Measurements from ENCODE around the gene TNKS1BP1. TPM values are rescaled to one million over a fixed set of nuclear protein-coding genes. Genes with fewer than 3 reads are reported as not detected.
"Not testable (repeated sequence)": the region's sequence is repeated elsewhere in the genome, so short reads cannot be mapped to it uniquely, and the experiment has no call there.

Gene TNKS1BP1
- total RNA-seq, 1 donor from 2014 or later, result 19.3 TPM

DNA sequence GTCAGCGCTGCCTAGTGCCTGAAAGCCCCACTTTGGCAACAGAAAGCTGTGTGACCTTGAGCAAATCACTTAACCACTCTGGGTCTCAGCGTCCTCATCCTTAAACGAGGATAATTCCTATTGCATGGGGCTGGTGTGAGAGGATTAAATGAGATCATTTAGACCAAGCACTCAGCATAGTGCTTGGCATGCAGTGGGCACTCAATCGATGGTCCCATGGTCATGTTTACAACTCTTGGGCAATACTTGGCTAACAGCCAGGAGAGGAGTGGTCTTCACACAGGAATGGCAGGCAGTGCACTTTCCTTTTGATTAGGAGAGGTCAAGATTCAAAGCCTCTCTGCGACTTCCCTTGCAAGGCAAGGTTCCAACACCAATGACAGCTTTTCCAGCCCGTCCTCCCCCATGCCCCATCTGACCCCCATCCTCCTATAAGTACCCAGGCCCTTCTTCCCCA is 14.1 kb downstream of the TNKS1BP1 start:
- no peak for DNase-seq

DNA sequence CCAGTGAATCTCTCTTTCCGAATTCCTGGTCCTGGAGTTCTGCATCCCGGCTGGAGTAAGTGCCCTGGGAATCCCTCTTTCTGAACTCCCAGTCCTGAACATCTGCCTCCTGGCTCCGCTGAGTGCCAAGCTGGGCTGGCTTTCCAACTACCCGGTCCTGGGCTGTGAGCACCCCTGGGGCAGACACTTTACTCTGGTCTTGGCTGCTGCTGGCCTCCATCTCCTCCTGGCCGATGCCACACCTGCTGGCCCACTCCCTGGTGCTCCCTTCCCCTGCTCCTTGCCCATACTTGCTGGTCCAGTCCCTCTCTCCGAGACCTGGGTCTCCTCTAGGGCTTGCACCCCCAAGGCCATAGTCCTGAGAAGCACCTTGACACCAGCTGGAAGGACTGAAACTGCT is 14.7 kb downstream of the TNKS1BP1 start:
- DNase-seq, result no peak

DNA sequence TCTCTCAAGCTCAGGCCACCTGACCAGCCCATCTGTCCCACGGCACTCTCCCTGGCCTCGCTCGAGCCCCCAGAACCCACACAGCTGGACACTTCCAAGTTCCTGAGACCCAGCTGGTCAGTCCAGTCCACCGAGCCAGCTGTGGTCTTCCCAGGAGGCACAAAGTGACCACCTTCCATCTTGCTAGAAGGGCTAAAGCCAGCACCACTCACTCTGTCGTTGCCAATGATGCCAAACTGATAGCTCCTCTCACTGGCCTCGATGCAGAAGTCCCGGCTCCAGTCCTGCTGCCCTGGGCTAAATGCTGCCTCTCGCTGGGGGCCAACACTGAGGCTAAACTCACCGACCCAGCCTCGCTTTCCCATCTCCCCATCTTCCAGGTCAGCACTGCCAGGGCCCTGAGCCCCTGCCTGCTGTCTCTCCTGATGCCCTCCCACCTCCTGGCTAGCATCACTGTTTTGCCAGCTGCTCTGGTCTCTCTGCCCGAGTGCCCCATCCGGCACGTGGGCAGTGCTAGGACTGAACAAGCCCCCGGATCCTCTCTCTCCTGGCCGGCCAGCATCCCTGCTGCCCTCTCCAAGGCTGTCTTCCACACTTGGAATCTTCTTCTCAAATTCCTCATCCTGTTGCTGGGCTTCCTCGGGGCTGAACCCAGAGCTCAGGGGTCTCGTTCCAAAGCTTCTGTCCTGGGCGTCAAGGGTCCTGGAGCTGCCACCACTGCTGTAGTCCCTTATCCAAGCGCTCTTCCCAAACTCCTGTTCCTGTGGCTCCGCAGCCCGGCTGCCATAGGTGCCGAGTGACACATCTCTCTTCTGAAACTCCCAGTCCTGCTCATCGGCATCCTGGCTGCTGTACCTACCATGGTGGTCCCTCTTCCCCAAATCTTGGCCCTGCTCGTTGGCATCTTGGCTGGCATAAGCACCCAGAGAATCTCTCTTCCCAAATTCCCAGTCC is 15.4 kb downstream of the TNKS1BP1 start:
- no peak for DNase-seq

DNA sequence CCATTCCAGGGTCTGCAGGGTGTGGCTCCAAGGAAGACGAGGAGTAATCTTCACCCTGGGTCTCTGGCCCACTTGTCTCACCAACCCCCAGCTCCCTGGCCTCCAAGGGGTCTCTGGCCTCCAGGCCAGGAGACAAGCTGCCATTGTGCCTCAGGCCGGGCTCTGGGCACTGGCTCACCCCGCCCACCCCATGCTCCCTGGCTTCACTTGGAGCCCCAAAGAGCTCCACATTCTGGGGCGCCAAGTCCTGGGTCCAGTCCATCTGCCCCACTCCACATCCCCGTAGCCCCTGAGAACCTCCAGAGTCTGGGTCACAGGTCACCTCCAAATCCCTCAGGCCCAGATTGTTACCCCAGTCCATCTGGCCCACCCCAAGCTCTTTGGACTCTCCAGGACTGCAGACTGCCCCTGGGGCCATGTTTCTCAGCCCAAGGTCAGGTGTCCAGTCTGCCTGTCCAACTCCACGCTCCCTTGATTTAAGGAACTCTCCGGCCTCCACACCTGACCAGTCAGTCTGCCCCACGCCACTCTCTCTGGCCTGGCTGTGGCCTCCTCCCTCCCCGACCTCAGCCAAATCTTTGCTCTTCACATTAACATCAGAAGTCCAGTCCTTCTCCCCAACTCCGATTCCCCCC is 16.2 kb downstream of the TNKS1BP1 start:
- DNase-seq, result no peak

DNA sequence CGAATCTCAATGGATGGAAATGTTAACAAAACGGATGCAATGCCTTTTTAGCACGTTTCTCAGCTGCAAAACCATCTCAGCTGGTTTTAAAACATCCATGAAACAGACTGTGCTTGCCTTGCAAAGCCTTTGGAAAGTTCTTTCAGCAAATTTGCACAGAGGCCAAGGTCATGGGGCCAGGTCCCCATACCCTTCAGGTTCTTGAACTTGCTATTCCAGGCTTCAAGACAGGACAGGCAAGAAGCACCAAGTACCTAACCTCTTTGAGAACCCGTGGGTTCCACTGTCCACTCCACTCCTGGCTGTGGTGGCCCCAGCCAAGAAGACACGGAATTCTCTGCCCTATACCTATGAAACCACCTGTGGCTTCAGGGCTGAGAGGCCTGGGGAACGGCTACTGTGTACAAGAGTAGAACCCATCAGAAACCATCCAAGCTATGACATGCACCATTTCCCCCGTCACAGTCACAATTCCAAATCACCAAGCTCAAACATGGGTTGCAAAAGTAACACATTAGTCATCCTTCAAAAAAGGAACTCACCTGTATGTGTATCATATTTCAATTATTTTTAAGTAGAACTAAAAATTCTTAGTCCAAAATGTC is 17.0 kb downstream of the TNKS1BP1 start:
- no peak for DNase-seq

DNA sequence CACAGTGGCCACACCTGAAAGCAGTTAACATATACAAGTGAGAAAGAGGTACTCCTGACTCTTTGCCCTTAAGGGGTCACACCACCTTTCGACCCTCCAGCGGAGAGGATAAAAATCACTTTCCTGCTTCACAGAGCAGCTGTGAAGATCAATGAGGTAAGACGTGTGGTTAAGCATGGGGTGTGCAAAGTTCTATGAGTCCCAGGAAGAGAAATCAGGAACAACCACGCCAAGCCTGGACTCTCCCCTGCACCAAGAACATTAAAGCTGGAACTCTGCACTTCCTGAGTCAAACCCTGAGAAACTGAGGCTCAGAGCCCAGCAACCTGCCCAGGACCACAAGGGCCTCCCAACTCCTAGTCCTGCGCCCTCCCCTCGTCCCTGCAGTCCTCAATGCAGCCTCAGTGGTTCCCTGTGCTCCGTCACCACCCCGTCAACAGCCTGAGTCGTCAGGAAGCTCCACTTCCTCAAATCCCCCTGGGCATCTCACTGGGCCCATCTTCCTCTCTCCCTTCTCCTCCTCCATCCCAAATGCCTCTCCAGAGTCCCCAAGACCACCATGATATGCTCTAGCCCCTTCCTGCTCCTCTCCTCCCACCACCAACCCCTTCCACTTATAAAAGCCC is 17.7 kb downstream of the TNKS1BP1 start:
- no peak for DNase-seq

DNA sequence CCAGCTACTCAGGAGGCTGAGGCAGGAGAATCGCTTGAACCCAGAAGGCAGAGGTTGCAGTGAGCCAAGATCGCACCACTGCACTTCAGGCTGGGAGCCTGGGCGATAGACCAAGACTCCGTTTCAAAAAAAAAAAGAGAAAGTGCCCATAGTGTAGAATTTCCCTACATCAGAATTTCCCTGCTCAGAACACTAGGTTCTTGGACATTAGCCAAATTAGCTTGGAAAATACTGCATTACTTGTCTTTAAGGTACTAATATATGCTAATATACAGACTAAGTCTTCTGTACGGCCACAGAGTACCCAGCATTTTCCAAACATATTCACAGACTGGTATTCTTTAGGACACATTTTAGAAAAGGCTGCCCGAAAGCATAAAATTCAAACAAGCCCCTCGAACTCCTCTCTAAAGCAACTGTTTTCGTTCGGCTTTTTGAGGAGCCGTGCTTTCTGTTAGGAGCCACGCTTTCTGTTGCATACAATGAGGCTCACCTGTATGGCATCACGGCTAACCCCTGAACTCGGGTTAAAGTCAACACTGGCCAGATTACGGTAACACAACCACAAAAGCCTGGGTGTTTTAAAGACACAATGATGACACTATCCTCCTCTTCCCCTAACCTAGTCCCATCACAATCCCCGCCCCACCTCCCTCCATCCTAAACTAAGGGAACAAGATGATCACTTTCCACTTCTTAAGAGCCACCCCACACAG is 18.4 kb downstream of the TNKS1BP1 start:
- DNase-seq, result no peak

DNA sequence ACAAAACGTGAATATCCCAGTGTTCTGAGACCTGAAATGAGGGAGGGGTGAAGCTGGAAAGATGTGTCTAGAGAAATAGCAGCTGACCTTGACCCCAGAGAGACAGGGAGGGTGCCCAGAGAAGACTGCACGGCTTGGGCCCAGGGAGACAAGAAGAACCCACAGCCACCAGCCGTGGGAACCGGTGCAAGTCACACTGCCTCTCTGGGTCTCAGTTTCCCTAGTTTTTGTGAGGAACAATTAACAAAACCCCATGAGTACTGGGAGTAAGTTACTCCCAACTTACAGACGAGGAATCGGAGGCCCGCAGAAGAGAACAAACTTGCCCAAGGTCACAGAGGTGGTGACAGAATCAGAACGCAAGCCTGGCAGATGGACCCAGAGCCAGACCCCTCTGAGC is 19.2 kb downstream of the TNKS1BP1 start:
- DNase-seq, result no peak

DNA sequence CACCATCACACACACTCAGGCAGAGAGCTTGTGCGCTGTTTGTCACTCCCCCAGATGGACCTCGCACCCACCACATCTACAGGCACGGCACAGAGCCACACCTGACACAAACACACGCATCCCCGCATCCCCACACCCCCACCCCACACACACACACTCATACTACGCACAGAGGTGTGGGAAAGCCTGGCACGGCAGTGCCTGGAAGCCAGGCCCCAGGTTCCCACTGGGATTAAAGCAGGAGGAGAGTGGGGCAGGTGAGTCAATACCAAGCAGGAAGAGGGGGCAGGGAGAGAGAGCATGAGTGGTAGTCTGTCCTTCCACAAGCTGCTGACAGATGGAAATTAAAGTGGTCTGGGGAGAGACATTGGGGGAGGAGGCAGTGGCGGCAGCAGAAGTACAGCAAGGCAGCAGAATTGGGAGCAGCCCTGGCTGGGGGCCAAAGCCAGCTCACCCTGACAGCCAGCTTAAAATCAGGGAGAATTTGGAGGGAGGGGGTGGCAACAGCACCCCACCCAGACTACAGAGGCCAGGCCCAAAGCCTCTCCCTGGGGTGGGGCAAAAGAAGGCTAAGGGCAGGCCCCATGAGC is 20.7 kb downstream of the TNKS1BP1 start:
- peak; percentile 11 for DNase-seq

DNA sequence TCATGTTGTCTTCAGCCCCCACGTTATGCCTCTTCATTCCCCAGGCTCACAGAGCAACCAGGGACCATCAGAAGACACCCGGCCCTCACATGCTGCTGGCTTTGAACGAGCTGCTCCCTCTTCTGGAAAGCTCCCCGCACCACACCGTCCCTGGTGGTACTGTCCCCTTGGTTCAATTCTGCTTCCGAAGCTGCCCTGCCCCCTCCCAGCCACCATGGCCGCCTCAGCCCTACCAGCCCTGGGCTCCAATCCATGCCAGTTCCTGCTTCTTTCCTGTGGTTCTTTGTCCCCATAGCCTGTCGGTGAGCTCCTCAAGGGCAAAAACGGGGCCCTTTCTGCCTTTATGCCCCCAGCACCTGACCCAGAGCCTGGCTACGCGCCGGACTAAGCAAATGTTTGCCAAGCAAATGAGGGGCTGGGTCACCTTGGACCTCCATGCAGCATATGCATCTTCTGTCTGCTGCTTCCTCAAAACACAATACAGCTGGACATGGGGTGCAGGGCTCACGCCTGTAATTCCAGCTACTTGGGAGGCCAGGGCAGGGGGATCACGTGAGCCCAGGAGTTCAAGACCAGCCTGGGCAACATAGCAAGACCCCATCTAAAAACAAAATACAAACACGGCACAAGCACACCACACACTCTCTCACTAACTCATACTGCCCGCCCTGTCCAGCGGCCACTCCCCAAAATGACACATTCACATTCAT is 21.3 kb downstream of the TNKS1BP1 start:
- DNase-seq, result no peak

DNA sequence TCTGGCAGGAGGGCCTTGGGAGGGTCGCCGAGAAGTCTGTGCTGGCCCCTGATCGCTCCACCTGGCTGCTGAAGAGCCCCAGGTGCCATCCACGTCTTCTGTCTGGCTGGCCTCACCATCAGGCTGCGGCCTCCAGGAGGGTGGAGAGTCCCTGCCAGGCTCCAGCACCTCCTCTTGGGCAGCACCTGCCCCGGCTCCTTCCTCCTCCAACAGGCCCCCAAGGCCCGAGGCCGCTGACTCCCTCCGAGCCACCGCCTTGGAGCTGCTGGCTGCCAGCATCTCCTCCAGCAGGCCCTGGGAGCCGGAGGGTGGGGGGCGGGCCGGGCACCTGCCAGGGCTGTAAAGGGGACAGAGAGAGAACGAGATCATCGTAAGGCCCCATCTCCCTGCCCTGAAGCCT is 22.3 kb downstream of the TNKS1BP1 start:
- no peak for DNase-seq

DNA sequence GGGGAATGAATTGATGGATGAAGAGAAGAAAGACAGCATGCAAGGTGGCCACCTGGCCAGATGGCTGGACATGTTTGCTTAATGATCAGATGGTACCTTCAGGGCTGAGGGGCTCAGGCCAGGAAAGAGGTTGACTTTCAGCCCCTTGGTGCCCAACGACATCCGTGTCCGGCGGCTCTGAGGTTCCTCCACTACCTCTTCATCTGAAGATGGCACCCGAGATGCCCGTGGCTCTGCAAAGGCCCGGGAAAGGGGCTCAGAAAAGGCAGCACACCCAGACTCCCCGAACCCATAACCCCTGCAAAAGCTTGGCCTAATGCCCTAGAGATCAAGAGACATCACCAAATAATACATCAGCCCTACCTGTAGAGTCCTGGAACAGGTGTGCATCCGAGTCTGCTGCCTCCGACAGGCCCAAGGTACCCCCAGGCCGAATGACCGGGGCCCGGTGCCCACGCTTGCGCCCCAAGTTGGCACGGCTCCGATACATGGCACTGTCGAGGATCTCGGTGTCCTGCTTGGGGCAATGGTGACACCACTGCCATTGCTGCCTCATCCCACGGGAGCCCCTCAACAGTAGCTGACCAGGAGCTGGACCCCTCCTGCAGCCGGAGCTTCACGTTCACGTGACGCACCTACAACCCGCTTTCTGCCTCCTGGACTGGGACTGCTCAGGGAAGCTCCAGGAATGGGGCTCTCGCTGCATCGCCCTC is 22.9 kb downstream of the TNKS1BP1 start:
- DNase-seq, result no peak

DNA sequence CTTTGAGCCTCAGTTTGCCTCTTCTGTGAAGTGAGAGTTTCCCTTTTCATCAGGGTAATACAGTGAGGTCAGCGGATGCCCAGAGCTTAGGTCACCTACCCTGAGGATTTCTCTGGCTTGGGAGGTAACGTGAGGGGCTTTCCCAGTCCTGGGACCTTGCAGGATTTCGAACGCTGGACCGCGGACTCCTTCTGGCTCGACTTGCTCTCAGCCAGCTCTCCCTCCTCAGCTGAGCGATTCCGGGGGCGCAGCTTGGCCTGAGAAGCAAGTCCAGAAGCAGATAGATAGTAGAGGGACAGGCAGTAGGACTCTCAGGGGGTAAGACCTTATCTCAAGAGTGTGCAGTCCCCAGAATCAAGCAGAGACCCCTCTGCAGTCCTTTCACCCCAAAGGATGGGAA is 24.0 kb downstream of the TNKS1BP1 start:
- no peak for DNase-seq

DNA sequence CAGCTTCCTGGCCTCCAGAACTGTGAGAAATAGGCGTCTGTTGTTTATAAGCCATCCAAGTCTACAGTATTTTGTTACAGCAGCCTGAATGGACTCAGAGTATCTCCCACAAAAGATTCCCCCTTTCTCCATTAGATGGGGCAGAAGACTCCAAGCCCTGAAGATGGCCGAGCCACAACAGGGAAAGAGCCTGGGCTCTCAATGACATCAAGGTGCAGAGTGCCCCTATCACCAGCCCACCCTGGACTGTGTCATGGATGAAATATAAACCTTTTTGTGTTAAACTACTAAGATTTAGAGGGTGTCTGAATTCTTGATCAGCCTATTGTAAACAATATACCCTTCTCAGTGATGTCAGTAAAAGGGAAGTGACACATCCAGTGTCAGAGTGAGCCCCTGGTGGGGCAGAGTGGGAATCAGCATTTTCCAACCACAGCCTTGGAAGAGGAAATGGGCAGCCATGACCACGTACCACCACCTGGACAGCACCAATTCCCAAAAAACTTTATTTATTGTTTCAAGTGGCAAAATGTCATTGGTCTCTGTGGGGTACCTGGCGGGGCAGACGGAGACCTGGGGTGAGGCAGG is 25.5 kb downstream of the TNKS1BP1 start:
- no peak for DNase-seq

DNA sequence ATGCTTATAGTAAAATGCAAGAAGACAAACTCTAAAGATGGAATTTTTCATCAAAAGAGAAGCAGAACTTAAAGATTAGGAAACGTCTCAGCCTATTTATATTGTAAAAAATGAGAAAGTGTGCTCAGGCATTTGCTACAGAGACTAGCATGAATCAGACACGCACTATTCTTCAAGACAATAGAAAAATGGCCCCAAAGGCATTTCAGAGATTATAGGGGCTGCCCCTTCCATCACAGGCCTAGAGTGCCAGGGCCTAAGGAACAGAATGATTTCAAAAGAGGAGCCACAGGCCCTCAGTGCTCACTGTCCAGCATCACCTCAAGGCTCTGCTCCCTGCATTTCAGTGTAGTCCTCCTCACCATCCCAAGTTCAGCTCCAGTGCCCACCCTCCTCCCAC is 27.5 kb downstream of the TNKS1BP1 start:
- no peak for DNase-seq

DNA sequence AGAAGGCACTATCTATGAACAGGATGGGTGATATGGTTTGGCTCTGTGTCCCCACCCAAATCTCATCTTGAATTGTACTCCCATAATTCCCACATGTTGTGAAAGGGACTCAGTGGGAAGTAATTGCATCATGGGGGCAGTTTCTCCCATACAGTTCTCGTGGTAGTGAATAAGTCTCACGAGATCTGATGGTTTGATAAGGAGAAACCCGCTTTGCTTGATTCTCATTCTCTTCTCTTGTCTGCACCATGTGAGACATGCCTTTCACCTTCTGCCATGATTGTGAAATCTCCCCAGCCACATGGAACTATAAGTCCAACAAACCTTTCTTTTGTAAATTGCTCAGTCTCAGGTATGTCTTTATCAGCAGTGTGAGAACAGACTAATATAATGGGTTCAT is 28.5 kb downstream of the TNKS1BP1 start:
- not testable (repeated sequence) for DNase-seq

DNA sequence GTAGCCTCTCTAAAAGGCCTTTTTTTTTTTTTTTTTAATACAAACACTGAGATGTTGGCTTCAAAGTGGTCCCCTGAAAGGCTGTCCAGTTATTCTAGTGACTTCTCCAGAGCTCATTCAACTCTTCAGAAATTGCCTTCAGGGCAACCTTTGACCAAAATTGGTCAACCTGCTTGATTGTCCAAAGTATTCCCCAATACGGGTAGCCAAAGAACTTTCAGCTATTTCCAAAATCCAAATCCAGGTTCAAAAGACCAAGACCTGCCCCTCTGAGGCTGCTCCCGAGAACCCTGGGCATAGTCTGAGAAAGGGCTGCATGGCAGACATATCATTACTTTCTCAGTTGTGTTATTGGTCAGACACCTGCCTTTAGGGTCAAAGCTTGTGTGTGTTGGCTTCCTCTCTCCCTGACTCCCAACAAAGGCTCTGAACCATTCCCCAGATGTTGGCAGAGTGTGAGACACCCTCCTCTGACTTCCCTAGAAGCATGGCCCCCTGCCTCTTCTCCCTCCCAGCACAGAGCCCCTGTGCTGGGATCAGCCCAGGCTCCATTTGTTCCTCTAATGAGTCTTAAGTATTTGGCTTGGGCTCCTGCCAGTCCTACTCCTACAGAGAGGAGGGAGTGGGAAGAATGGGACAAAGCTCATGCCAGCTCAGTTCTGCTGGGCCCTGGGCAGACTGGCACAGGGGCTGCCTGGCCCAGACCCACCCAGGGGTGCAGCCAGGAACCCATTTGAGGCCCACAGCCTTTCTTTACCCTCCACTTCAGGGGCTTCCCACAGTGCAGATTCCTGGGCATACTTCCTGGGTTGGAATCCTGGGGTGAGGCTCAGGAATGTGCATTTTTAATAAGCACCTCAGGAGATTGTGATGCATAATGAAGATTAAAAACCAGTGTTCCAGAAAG is 30.3 kb downstream of the TNKS1BP1 start:
- DNase-seq, result no peak

DNA sequence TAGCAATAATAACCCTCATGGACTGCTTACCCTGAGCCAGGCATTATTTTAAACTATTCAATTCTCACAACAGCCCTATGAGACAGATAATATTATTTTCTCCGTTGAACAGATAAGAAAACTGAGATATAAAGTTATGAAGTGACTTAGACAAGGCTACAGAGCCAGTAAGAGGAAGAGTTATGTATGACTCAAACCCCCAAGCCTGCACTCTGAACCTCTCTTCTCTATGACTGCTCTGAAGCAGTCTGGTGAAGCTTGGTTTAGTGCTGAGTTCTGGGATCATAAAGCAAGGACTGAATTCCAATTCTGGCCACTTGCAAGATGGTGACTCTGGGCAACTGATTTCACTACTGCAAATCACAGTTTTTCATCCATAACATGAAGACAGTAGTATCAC is 34.5 kb downstream of the TNKS1BP1 start:
- DNase-seq, result no peak
